Trophoblast cell (in vitro differentiated cells and primary cell): ENCODE measurements around the gene MMGT1.

Source experiments
- DNase-seq, 2 donors: peaks; one replicate each; pipeline ENCODE4 v3.0.0-alpha.2; 2016
- H2AFZ ChIP-seq: 2 replicates; pipeline ENCODE4 v1.6.1; 2013; ENCODE audit warnings: low read length, moderate library complexity, mild to moderate bottlenecking; ENCODE audit not compliant: insufficient read depth, poor library complexity
- H2AK5ac ChIP-seq: 2 replicates; pipeline ENCODE4 v1.6.1; 2013; ENCODE audit warnings: mild to moderate bottlenecking, low read length
- H2BK120ac ChIP-seq: 2 replicates; pipeline ENCODE4 v1.6.1; 2013; ENCODE audit warnings: low read length, mild to moderate bottlenecking, moderate library complexity; ENCODE audit not compliant: insufficient read depth, poor library complexity
- H2BK12ac ChIP-seq: 2 replicates; pipeline ENCODE4 v1.6.1; 2013; ENCODE audit warnings: mild to moderate bottlenecking, low read length, moderate library complexity
- H2BK5ac ChIP-seq: 2 replicates; pipeline ENCODE4 v1.6.1; 2013; ENCODE audit warnings: low read length, low read depth, moderate library complexity, mild to moderate bottlenecking; ENCODE audit not compliant: poor library complexity
- H3K14ac ChIP-seq: 2 replicates; pipeline ENCODE4 v1.6.1; 2013; ENCODE audit warnings: mild to moderate bottlenecking, low read length
- H3K18ac ChIP-seq: 2 replicates; pipeline ENCODE4 v1.6.1; 2013; ENCODE audit warnings: mild to moderate bottlenecking, low read length
- H3K23ac ChIP-seq: 2 replicates; pipeline ENCODE4 v1.6.1; 2013; ENCODE audit warnings: low read length
- H3K27ac ChIP-seq: 2 replicates; pipeline ENCODE4 v1.5.1; 2013; ENCODE audit warnings: low read depth, mild to moderate bottlenecking, inconsistent platforms, low read length, moderate library complexity
- H3K27me3 ChIP-seq: 2 replicates; pipeline ENCODE4 v1.6.1; 2013; ENCODE audit warnings: inconsistent platforms, mild to moderate bottlenecking, low read length, moderate library complexity; ENCODE audit not compliant: insufficient read depth
- H3K36me3 ChIP-seq, 2 experiments: 1 replicate in 1 of 2; 2 replicates in 1 of 2; pipeline ENCODE4 v1.6.1; 2013; ENCODE audit warnings: low read length in 2 of 2, mild to moderate bottlenecking in 2 of 2, moderate library complexity in 1 of 2; ENCODE audit not compliant: insufficient read depth in 2 of 2, control insufficient read depth in 1 of 2
- H3K4ac ChIP-seq: 2 replicates; pipeline ENCODE4 v1.6.1; 2013; ENCODE audit warnings: low read depth, mild to moderate bottlenecking, low read length, moderate library complexity
- H3K4me1 ChIP-seq, 2 experiments: 1 replicate in 1 of 2; 2 replicates in 1 of 2; pipeline ENCODE4 v1.6.1; 2013; ENCODE audit warnings: low read length in 2 of 2, mild to moderate bottlenecking in 2 of 2, moderate library complexity in 1 of 2; ENCODE audit not compliant: insufficient read depth in 2 of 2, control insufficient read depth in 1 of 2
- H3K4me2 ChIP-seq: 2 replicates; pipeline ENCODE4 v1.6.1; 2013; ENCODE audit warnings: inconsistent platforms, mild to moderate bottlenecking, low read length, moderate library complexity
- H3K4me3 ChIP-seq: 2 replicates; pipeline ENCODE4 v1.5.1; 2013; ENCODE audit warnings: mild to moderate bottlenecking, low read depth, low read length, inconsistent platforms
- H3K79me1 ChIP-seq: one replicate; pipeline ENCODE4 v1.6.1; 2013; ENCODE audit warnings: low read length
- H3K79me2 ChIP-seq: 2 replicates; pipeline ENCODE4 v1.6.1; 2013; ENCODE audit warnings: low read length, mild to moderate bottlenecking; ENCODE audit not compliant: control insufficient read depth, insufficient read depth, poor library complexity
- H3K9ac ChIP-seq: 2 replicates; pipeline ENCODE4 v1.6.1; 2013; ENCODE audit warnings: mild to moderate bottlenecking, low read length
- H3K9me3 ChIP-seq: 2 replicates; pipeline ENCODE4 v1.6.1; 2013; ENCODE audit warnings: low read depth, mild to moderate bottlenecking, control low read depth, inconsistent platforms, low read length; ENCODE audit not compliant: insufficient read depth
- H4K12ac ChIP-seq: 2 replicates; pipeline ENCODE4 v1.6.1; 2013; ENCODE audit warnings: low read depth, mild to moderate bottlenecking, low read length, moderate library complexity
- H4K8ac ChIP-seq: 2 replicates; pipeline ENCODE4 v1.6.1; 2013; ENCODE audit warnings: low read depth, mild to moderate bottlenecking, low read length, moderate library complexity
- H4K91ac ChIP-seq: one replicate; pipeline ENCODE4 v1.6.1; 2013; ENCODE audit warnings: low read depth, mild to moderate bottlenecking, low read length, moderate library complexity
- WGBS: extraction: QIAGEN DNeasy Blood & Tissue Kit; methylation state at CpG from one replicate; pipeline ENCODE4 v1.1.7; 2013; ENCODE audit warnings: missing lambda C conversion rate; ENCODE audit not compliant: insufficient read length, insufficient coverage; ENCODE audit errors: extremely low coverage; 5-methylcytosine and 5-hydroxymethylcytosine counted together

Gene MMGT1

DNA sequence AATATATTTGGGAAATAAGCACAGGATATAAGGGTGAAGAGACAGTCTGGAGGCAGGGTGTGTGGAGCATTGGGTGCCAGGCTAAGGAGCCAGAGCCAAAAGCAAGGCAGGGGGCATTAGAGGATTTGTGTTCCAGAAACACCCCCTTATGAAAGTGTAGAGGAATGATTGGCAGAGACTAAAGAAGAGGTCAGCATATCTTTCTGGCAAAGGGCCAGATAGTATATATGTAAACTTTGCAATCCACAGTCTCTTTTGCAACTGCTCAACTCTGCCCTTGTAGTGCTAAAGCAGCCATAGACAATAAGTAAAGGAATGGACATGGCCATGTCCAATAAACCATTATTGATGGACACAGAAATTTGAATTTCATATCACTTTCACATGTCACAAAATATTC, 7.9 kb upstream of the MMGT1 start:
- Histone ChIP-seq H3K79me1 (peaks cover 7% of the 10 kb centered on the region), H3K4me3 (no peak overlapping the region), H2AK5ac (no peak overlapping the region), H3K27ac (no peak overlapping the region), H2BK12ac (no peak overlapping the region), H3K14ac (no peak overlapping the region), H4K12ac (no peak overlapping the region), H3K9ac (no peak overlapping the region), H3K9me3 (no peaks in the 10 kb centered on the region), H3K4me1 (peaks cover 1 to 4% of the 10 kb centered on the region in 2 experiments), H2BK5ac (no peak overlapping the region), H4K8ac (no peak overlapping the region), H4K91ac (no peak overlapping the region), H2BK120ac (no peak overlapping the region), H3K4ac (no peak overlapping the region), H3K4me2 (no peak overlapping the region), H3K18ac (no peak overlapping the region), H2AFZ (no peak overlapping the region), H3K23ac (no peak overlapping the region), H3K36me3 (no peaks in the 10 kb centered on the region), H3K27me3 (no peaks in the 10 kb centered on the region), H3K79me2 (peaks cover 5% of the 10 kb centered on the region)
- no peak for DNase-seq

DNA sequence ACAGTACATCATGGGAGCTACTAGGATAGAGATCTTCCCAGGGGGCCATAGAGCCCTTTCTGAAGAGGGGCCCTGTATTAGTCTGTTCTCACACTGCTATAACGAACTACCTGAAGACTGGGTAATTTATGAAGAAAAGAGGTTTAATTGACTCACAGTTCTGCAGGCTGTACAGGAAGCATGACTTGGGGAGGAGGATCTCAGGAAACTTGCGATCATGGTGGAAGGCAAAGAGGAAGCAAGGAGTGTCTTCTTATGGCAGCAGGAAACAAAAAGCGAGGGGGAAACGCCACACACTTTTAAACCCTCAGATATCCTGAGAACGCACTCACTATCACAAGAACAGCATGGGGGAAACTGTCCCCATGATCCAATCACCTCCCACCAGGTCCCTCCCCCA, 7.2 kb upstream of the MMGT1 start:
- Histone ChIP-seq H3K27me3 (no peaks in the 10 kb centered on the region), H2AK5ac (no peak overlapping the region), H3K4me2 (no peak overlapping the region), H2BK12ac (no peak overlapping the region), H3K18ac (no peak overlapping the region), H2BK120ac (no peak overlapping the region), H2AFZ (no peak overlapping the region), H3K79me1 (peaks cover 7% of the 10 kb centered on the region), H3K9me3 (no peaks in the 10 kb centered on the region), H4K91ac (no peak overlapping the region), H3K4me1 (peaks cover 1 to 4% of the 10 kb centered on the region in 2 experiments), H3K27ac (no peak overlapping the region), H3K23ac (no peak overlapping the region), H3K14ac (no peak overlapping the region), H4K8ac (no peak overlapping the region), H3K9ac (no peak overlapping the region), H3K4me3 (no peak overlapping the region), H3K4ac (no peak overlapping the region), H2BK5ac (no peak overlapping the region), H3K36me3 (no peaks in the 10 kb centered on the region), H4K12ac (no peak overlapping the region), H3K79me2 (peaks cover 5% of the 10 kb centered on the region)
- no peak for DNase-seq
- WGBS = no CpG with 5 or more reads among the region's 5 CpGs

DNA sequence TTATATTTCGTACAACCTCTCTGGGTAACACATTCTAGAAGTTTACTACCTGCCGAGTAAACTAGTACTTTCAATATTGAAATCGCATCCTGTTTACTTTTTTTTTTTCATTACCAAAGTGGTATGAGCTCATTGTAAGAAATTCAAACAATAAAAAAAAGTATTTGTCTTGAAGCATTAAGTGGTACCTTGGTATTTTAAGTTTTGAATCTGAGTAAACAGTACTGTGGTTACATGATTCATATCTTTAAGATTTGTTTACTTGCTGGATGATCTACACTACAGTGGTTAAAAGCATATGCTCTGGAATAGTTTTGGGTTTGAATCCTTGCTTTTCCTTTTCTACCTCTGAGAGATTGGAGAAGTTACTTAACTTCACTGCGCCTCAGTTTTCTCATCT, 3.8 kb upstream of the MMGT1 start:
- no peak overlapping the region for H2AFZ ChIP-seq
- no peak overlapping the region for H3K14ac ChIP-seq
- H4K91ac ChIP-seq = no peak overlapping the region
- H3K18ac ChIP-seq = no peak overlapping the region
- no peak overlapping the region for H3K4me3 ChIP-seq
- H2AK5ac ChIP-seq = no peak overlapping the region
- H3K27ac ChIP-seq = no peak overlapping the region
- peaks cover 0 to 2% of the 10 kb centered on the region in 2 experiments for H3K4me1 ChIP-seq
- H3K27me3 ChIP-seq = no peaks in the 10 kb centered on the region
- H3K9me3 ChIP-seq = no peaks in the 10 kb centered on the region
- no peak overlapping the region for H2BK120ac ChIP-seq
- no peak overlapping the region for H2BK12ac ChIP-seq
- H4K8ac ChIP-seq = no peak overlapping the region
- H3K79me1 ChIP-seq = peaks cover 6% of the 10 kb centered on the region
- DNase-seq = no peak
- H3K4me2 ChIP-seq = no peak overlapping the region
- H3K36me3 ChIP-seq = no peaks in the 10 kb centered on the region
- no peak overlapping the region for H3K23ac ChIP-seq
- no peak overlapping the region for H3K9ac ChIP-seq
- H3K79me2 ChIP-seq = peaks cover 2% of the 10 kb centered on the region
- no peak overlapping the region for H3K4ac ChIP-seq
- no peak overlapping the region for H2BK5ac ChIP-seq
- no peak overlapping the region for H4K12ac ChIP-seq
- WGBS = no CpG with 5 or more reads among the region's 4 CpGs

DNA sequence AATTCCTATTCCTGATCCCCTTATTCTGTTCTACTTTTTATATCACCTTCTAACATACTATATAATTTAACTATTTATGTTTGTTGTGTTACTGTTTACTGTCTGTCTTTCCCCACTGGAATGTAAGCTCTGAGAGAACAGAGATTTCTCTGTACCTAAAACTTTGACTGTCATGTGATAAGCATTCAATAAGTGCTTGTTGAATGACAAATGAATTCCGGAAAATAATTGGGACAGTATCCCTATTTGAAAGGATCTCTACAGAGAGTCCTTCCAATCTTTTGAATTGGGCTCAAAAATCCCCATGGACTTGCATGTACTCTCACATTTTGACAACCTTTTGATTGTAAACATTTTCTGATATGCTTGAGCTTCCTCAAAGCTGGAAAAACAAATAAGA, 1.6 kb upstream of the MMGT1 start:
- peaks cover 6% of the 10 kb centered on the region for H3K79me1 ChIP-seq
- no peak overlapping the region for H3K27ac ChIP-seq
- no peak overlapping the region for H3K4ac ChIP-seq
- no peak overlapping the region for H4K12ac ChIP-seq
- no peak overlapping the region for H2BK5ac ChIP-seq
- H3K4me1 ChIP-seq = peaks cover 0 to 2% of the 10 kb centered on the region in 2 experiments
- WGBS = no CpG with 5 or more reads among the region's 1 CpG
- H4K8ac ChIP-seq = no peak overlapping the region
- no peak overlapping the region for H2BK12ac ChIP-seq
- H3K9ac ChIP-seq = no peak overlapping the region
- no peak overlapping the region for H2BK120ac ChIP-seq
- no peak overlapping the region for H2AFZ ChIP-seq
- no peak overlapping the region for H3K4me2 ChIP-seq
- H3K18ac ChIP-seq = no peak overlapping the region
- no peak overlapping the region for H3K14ac ChIP-seq
- DNase-seq = peak in 1 of 2 donors; percentile 46
- H3K23ac ChIP-seq = no peak overlapping the region
- H3K4me3 ChIP-seq = no peak overlapping the region
- no peaks in the 10 kb centered on the region for H3K36me3 ChIP-seq
- peaks cover 2% of the 10 kb centered on the region for H3K79me2 ChIP-seq
- no peaks in the 10 kb centered on the region for H3K9me3 ChIP-seq
- no peaks in the 10 kb centered on the region for H3K27me3 ChIP-seq
- no peak overlapping the region for H4K91ac ChIP-seq
- no peak overlapping the region for H2AK5ac ChIP-seq
